H1 (cell line): ENCODE measurements around the gene LTB4R. TPM values are rescaled to one million over a fixed set of nuclear protein-coding genes. Genes with fewer than 3 reads are reported as not detected.

Experiments
- CTCF ChIA-PET: fragments of 300-600 bp; sonication (Branson Sonifier 250); formaldehyde crosslinking; loops from one replicate; lab custom pipeline; 2021; ENCODE audit not compliant: partially characterized antibody; lab: Charles Lee
- POLR2A ChIA-PET: fragments of 300-600 bp; sonication (Branson Sonifier 250); formaldehyde crosslinking; loops from one replicate; lab custom pipeline; 2021; ENCODE audit warnings: inconsistent platforms; ENCODE audit not compliant: partially characterized antibody; lab: Charles Lee
- DNase-seq, 2 experiments: peaks; one replicate each; pipeline versions ENCODE4 v3.0.0 to v3.0.0-alpha.2; 2010 to 2022; ENCODE audit warnings: low spot score in 2 of 2, low read depth in 1 of 2, mixed read lengths in 1 of 2
- FAIRE-seq: peaks from 2 replicates; lab custom pipeline; 2011; peaks lifted over from hg19 to GRCh38; lab: Jason Lieb, UNC
- H2AFZ ChIP-seq: 2 replicates; pipeline ENCODE4 v1.8.1; 2012; ENCODE audit warnings: low read length, inconsistent platforms
- H2AK5ac ChIP-seq: 2 replicates; pipeline ENCODE4 v1.6.1; 2013; ENCODE audit warnings: low read depth, low read length
- H2BK120ac ChIP-seq: replicated peaks from 2 replicates; pipeline ENCODE3; 2013; ENCODE audit warnings: low read depth, low read length, inconsistent platforms
- H2BK12ac ChIP-seq: 2 replicates; pipeline ENCODE4 v1.6.1; 2013; ENCODE audit warnings: low read depth, low read length
- H2BK15ac ChIP-seq: 2 replicates; pipeline ENCODE4 v1.6.1; 2013; ENCODE audit warnings: low read length
- H2BK20ac ChIP-seq: 2 replicates; pipeline ENCODE4 v1.6.1; 2013; ENCODE audit warnings: low read length
- H2BK5ac ChIP-seq: 2 replicates; pipeline ENCODE4 v1.6.1; 2013; ENCODE audit warnings: low read depth, low read length
- H3K14ac ChIP-seq: 2 replicates; pipeline ENCODE4 v1.6.1; 2013; ENCODE audit warnings: inconsistent platforms; ENCODE audit not compliant: insufficient read length
- H3K18ac ChIP-seq: 2 replicates; pipeline ENCODE4 v1.6.1; 2013; ENCODE audit warnings: low read length; ENCODE audit errors: extremely low read depth
- H3K23ac ChIP-seq: 2 replicates; pipeline ENCODE4 v1.6.1; 2013; ENCODE audit warnings: inconsistent platforms; ENCODE audit not compliant: insufficient read length
- H3K23me2 ChIP-seq: 2 replicates; pipeline ENCODE4 v1.6.1; 2013; ENCODE audit warnings: low read depth, low read length
- H3K27ac ChIP-seq: 2 replicates; pipeline ENCODE4 v1.6.1; 2011; ENCODE audit warnings: low read depth, low read length, inconsistent platforms
- H3K27me3 ChIP-seq, 4 experiments: replicated peaks in 1 of 4; 1 replicate in 1 of 4; 2 replicates in 3 of 4; pipeline versions ENCODE4 v1.6.1 to v1.8.1; 2011 to 2013; ENCODE audit warnings: low read length in 3 of 4, mild to moderate bottlenecking in 3 of 4, inconsistent platforms in 2 of 4, mixed read lengths in 2 of 4, moderate library complexity in 1 of 4; ENCODE audit not compliant: control insufficient read depth in 3 of 4, insufficient read depth in 3 of 4; ENCODE audit errors: extremely low read depth in 1 of 4
- H3K36me3 ChIP-seq, 4 experiments: 2 replicates each; pipeline versions ENCODE4 v1.6.1 to v1.8.1; 2011 to 2013; ENCODE audit warnings: mild to moderate bottlenecking in 4 of 4, low read length in 3 of 4, moderate library complexity in 2 of 4, control low read depth in 1 of 4, inconsistent platforms in 1 of 4; ENCODE audit not compliant: insufficient read depth in 4 of 4, control insufficient read depth in 2 of 4
- H3K4ac ChIP-seq: replicated peaks from 2 replicates; pipeline ENCODE3; 2013; ENCODE audit warnings: low read length, low read depth, mixed read lengths, inconsistent platforms; ENCODE audit not compliant: insufficient read length
- H3K4me1 ChIP-seq, 4 experiments: replicated peaks in 1 of 4; 1 replicate in 1 of 4; 2 replicates in 3 of 4; pipeline versions ENCODE4 v1.6.1 to v1.8.1; 2011 to 2013; ENCODE audit warnings: low read length in 3 of 4, inconsistent platforms in 2 of 4, mixed read lengths in 1 of 4; ENCODE audit not compliant: insufficient read depth in 4 of 4, control insufficient read depth in 3 of 4
- H3K4me2 ChIP-seq, 2 experiments: 2 replicates each; pipeline versions ENCODE4 v1.6.1 to v1.8.1; 2011 to 2013; ENCODE audit warnings: low read depth in 2 of 2, low read length in 2 of 2, control low read depth in 1 of 2, inconsistent platforms in 1 of 2, mild to moderate bottlenecking in 1 of 2; ENCODE audit not compliant: insufficient read depth in 1 of 2
- H3K4me3 ChIP-seq, 4 experiments: fragments of 200-600, 300-600 bp in 1 of 4; sonication (generic), shearing (Covaris generic), sonication (Bioruptor Twin) in 1 of 4; 2 replicates each; pipeline versions ENCODE4 v1.5.1 to v1.8.1; 2011 to 2016; ENCODE audit warnings: low read length in 4 of 4, low read depth in 3 of 4, control low read depth in 2 of 4, inconsistent platforms in 2 of 4, mild to moderate bottlenecking in 2 of 4, mixed read lengths in 1 of 4, moderate library complexity in 1 of 4; ENCODE audit not compliant: insufficient read depth in 2 of 4; ENCODE audit errors: extremely low read depth in 1 of 4
- H3K56ac ChIP-seq: replicated peaks from 2 replicates; pipeline ENCODE3; 2013; ENCODE audit warnings: low read depth, mild to moderate bottlenecking, mixed read lengths, low read length, inconsistent platforms; ENCODE audit not compliant: insufficient read length
- H3K79me1 ChIP-seq: 2 replicates; pipeline ENCODE4 v1.6.1; 2013; ENCODE audit warnings: low read depth, low read length, control low read depth
- H3K79me2 ChIP-seq, 2 experiments: 2 replicates each; pipeline versions ENCODE4 v1.6.1 to v1.8.1; 2012 to 2013; ENCODE audit warnings: low read length in 2 of 2, mild to moderate bottlenecking in 2 of 2, inconsistent platforms in 1 of 2; ENCODE audit not compliant: insufficient read depth in 2 of 2, control insufficient read depth in 1 of 2
- H3K9ac ChIP-seq, 4 experiments: replicated peaks in 1 of 4; 1 replicate in 1 of 4; 2 replicates in 3 of 4; pipeline versions ENCODE4 v1.6.1 to v1.8.1; 2011 to 2013; ENCODE audit warnings: low read depth in 3 of 4, low read length in 3 of 4, control low read depth in 2 of 4, mild to moderate bottlenecking in 2 of 4, moderate library complexity in 2 of 4, inconsistent platforms in 1 of 4; ENCODE audit errors: extremely low read depth in 1 of 4
- H3K9me3 ChIP-seq, 2 experiments: 2 replicates each; pipeline versions ENCODE4 v1.6.1 to v1.8.1; 2012 to 2013; ENCODE audit warnings: mild to moderate bottlenecking in 2 of 2, moderate library complexity in 2 of 2, control low read depth in 1 of 2, inconsistent platforms in 1 of 2, low read depth in 1 of 2, low read length in 1 of 2, mixed read lengths in 1 of 2; ENCODE audit not compliant: insufficient read depth in 2 of 2
- H4K20me1 ChIP-seq, 2 experiments: replicated peaks in 1 of 2; 2 replicates each; pipeline versions ENCODE3 to v1.8.1; 2011 to 2013; ENCODE audit warnings: inconsistent platforms in 2 of 2, low read length in 2 of 2, mild to moderate bottlenecking in 1 of 2; ENCODE audit not compliant: insufficient read depth in 2 of 2, control insufficient read depth in 1 of 2
- H4K5ac ChIP-seq: 2 replicates; pipeline ENCODE4 v1.6.1; 2013; ENCODE audit warnings: low read length, low read depth, mixed read lengths, inconsistent platforms; ENCODE audit not compliant: insufficient read length
- H4K8ac ChIP-seq: 2 replicates; pipeline ENCODE4 v1.8.0; 2013; ENCODE audit warnings: mild to moderate bottlenecking, moderate library complexity, low read length, inconsistent platforms; ENCODE audit not compliant: insufficient read depth; ENCODE audit errors: extremely low read depth
- H4K91ac ChIP-seq: replicated peaks from 2 replicates; pipeline ENCODE3; 2013; ENCODE audit warnings: low read length, mixed read lengths, inconsistent platforms; ENCODE audit not compliant: insufficient read length
- BCL11A ChIP-seq, 2 experiments: IDR thresholded peaks; one replicate each; pipeline ENCODE4 v1.6.1; 2011; ENCODE audit warnings: low read depth in 2 of 2, low read length in 2 of 2, mild to moderate bottlenecking in 2 of 2
- CTCF ChIP-seq, 3 experiments: IDR thresholded peaks; 1 replicate in 2 of 3; 2 replicates in 1 of 3; pipeline versions ENCODE4 v1.5.1 to v1.6.1; 2011; ENCODE audit warnings: low read length in 3 of 3, mild to moderate bottlenecking in 3 of 3, inconsistent platforms in 2 of 3, low read depth in 1 of 3, moderate library complexity in 1 of 3; ENCODE audit not compliant: insufficient read depth in 1 of 3; ENCODE audit errors: control extremely low read depth in 1 of 3
- RAD21 ChIP-seq, 2 experiments: IDR thresholded peaks in 1 of 2; conservative IDR thresholded peaks in 1 of 2; 2 replicates each; pipeline ENCODE4 v1.6.1; 2011; ENCODE audit warnings: low read depth in 2 of 2, low read length in 2 of 2, improper control_type of control experiment in 1 of 2, inconsistent platforms in 1 of 2, mild to moderate bottlenecking in 1 of 2, moderate library complexity in 1 of 2
- WGBS, 2 experiments: shearing (Covaris generic) in 1 of 2; methylation state at CpG; one replicate each; pipeline versions ENCODE4 v1.1.6 to v1.1.7; 2013 to 2015; ENCODE audit warnings: low lambda C conversion rate in 2 of 2, mixed read lengths in 2 of 2, inconsistent platforms in 1 of 2, low coverage in 1 of 2, missing lambda C conversion rate in 1 of 2; ENCODE audit not compliant: insufficient replicate concordance in 2 of 2, insufficient coverage in 1 of 2, insufficient read length in 1 of 2; ENCODE audit errors: extremely low coverage in 1 of 2, missing lambda C conversion rate in 1 of 2; 5-methylcytosine and 5-hydroxymethylcytosine counted together
- polyA plus RNA-seq, 7 experiments: library from polyadenylated mRNA; depleted of rRNA in 3 of 7; stranded (reverse) in 5 of 7; unstranded in 2 of 7; fragments of >200 nt in 5 of 7; fragments of 200-250 nt in 2 of 7; gene quantifications; 1 replicate in 5 of 7; 2 replicates in 1 of 7; 4 replicates in 1 of 7; pipeline versions ENCODE4 v1.2.1 to v1.2.3, GENCODE V29; 2011 to 2013; ENCODE audit warnings: missing spikeins in 2 of 7, mixed read lengths in 2 of 7
- total RNA-seq: library from RNA; stranded (reverse); fragmentation: NEBNext Ultra II Directional; extraction: Animal tissue kit (Norgen Biotek cat#: 25700); gene quantifications from 2 replicates; pipeline ENCODE4 v1.2.1, GENCODE V29; 2021

The LTB4R gene
- total and polyA plus RNA-seq, 2 of the 8 experiments (the other 6 are each of a cell fraction or from before 2014, with no cell fraction given): 4.1 to 6.7 TPM

DNA sequence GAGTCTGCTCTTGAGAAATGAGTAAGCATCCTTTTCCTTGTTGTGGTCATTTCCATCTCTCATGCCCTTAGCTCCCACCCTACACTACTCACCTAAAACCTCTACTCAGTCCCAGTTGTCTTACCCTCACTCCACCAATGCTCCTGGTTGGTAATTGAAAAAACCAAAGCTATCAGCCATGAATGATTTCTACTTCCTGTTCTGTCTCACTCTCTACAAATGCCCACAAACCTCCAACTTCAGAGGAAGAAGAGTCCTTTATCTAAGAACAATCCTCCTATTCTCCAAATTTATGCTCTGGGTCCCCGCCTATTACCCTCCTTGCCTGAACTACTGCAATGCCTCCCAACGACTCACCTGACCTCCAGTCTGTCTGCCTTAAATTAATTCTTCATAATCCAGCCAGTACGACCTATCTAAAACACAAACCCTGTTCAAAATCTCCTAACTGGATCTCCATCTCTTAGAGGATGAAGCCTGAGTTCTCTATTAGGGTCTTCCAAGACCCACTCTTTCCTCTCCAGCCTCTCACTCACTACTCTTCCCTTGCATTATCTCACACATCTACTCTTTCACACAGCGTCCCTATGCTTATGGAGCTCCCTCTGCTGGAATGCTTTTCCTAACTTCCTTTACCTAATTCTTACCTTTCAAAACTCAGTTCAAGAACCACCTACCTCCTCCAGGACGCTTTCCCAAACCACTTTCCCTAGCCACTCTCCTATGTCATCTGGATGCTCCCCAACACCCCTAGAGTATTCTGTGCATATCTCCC is 13.9 kb upstream of the LTB4R start:
- H3K23me2 ChIP-seq: peaks cover 4% of the 10 kb centered on the region; the same call in 1 of the 2 replicates
- H3K18ac ChIP-seq: no peak overlapping the region
- H3K4me3 ChIP-seq: no peak overlapping the region
- H2BK120ac ChIP-seq: no peak overlapping the region
- H4K5ac ChIP-seq: no peak overlapping the region
- H3K79me2 ChIP-seq: peaks cover 4 to 13% of the 10 kb centered on the region in 2 experiments; a peak in 2 of 4 replicates
- DNase-seq (no peak), FAIRE-seq (no peak)
- H2AK5ac ChIP-seq: no peak overlapping the region
- peaks cover 5% of the 10 kb centered on the region; the same call in 1 of the 2 replicates for H3K79me1 ChIP-seq
- no peak overlapping the region for H3K27ac ChIP-seq
- WGBS, 2 experiments: 64% methylated on average over 5 of the region's 5 CpGs; no CpG with 5 or more reads in 1 of the 2 experiments
- CTCF ChIA-PET: interaction anchor here (0.6 to 9.0 kb wide), 34 partner anchors 11 to 1040 kb away, joined by 3 to 163 read pairs (median 5); partner anchors contain the start of genes CIDEB, GMPR2, IPO4 and KHNYN
- H2BK12ac ChIP-seq: no peak overlapping the region
- H2BK20ac ChIP-seq: no peak overlapping the region
- no peaks in the 10 kb centered on the region for H3K27me3 ChIP-seq
- H3K4me1 ChIP-seq: peaks cover 0 to 7% (median 4%) of the 10 kb centered on the region in 4 experiments; a peak in 5 of 7 replicates
- no peak overlapping the region for H3K4me2 ChIP-seq
- H3K4ac ChIP-seq: no peak overlapping the region
- TF ChIP-seq CTCF (IDR thresholded peaks at IDR 0.05; ENCODE audit: control extremely low read depth in 1 of 3, insufficient read depth in 1 of 3, low read depth in 1 of 3, low read length in 3 of 3) (peak in 2 of 3 experiments; percentile 61 to 68; a peak in 3 of 4 replicates), BCL11A (IDR thresholded peaks at IDR 0.05; ENCODE audit: low read depth in 2 of 2, low read length in 2 of 2) (no peak), RAD21 (IDR thresholded peaks at IDR 0.05 in 1 of 2, conservative IDR thresholded peaks at IDR 0.05 in 1 of 2; ENCODE audit: low read depth in 2 of 2, low read length in 2 of 2) (peak; percentile 22 to 35; a peak in 2 of 4 replicates)
- H3K36me3 ChIP-seq: peaks cover 9 to 17% (median 11%) of the 10 kb centered on the region in 4 experiments; a peak in 7 of 8 replicates
- no peak overlapping the region for H2BK5ac ChIP-seq
- no peak overlapping the region for H3K56ac ChIP-seq
- no peak overlapping the region for H4K91ac ChIP-seq
- H2BK15ac ChIP-seq: no peak overlapping the region
- POLR2A ChIA-PET: interaction anchor here (0.6 to 6.1 kb wide), 16 partner anchors 10 to 102 kb away, joined by 3 to 50 read pairs (median 4); partner anchors contain the start of genes CHMP4A, CIDEB, GMPR2 and LTB4R
- H3K9me3 ChIP-seq: no peaks in the 10 kb centered on the region; a peak in 1 of 4 replicates
- no peak overlapping the region for H3K14ac ChIP-seq
- no peak overlapping the region; a peak in 1 of 7 replicates for H3K9ac ChIP-seq
- H3K23ac ChIP-seq: no peak overlapping the region
- H2AFZ ChIP-seq: no peak overlapping the region
- no peak overlapping the region for H4K8ac ChIP-seq
- H4K20me1 ChIP-seq: peaks cover 1 to 2% of the 10 kb centered on the region in 2 experiments
